K562 (cell line): ENCODE measurements around the gene C2orf92. TPM values are rescaled to one million over a fixed set of nuclear protein-coding genes. Genes with fewer than 3 reads are reported as not detected.

Experiments
- ATAC-seq: fragments of 200-7000 bp; cut with Tn5 transposase; 3 replicates; pipeline ENCODE4 v1.9.1; 2020; ENCODE audit warnings: moderate library complexity
- BruUV-seq: library from RNA; stranded (reverse); fragments of 400-500 nt; replicated peaks from 2 replicates; lab custom pipeline; 2021; lab: Mats Ljungman, UMichigan
- CTCF ChIA-PET: fragments of 300-600 bp; formaldehyde crosslinking; extraction: SDS; loops from one replicate; lab custom pipeline; 2021; ENCODE audit warnings: low intra/inter-chr PET ratio; lab: Yijun Ruan, JAX
- POLR2A ChIA-PET: fragments of 300-600, 350-650 bp; sonication (Branson Sonifier 250); formaldehyde crosslinking; extraction: SDS; loops from one replicate; lab custom pipeline; 2021; ENCODE audit warnings: antibody characterized with exemption, inconsistent platforms; lab: Yijun Ruan, JAX
- DNase-seq, 4 experiments: peaks; one replicate each; pipeline versions ENCODE4 v3.0.0 to v3.0.0-alpha.2; 2011 to 2018; ENCODE audit warnings: low spot score in 3 of 4, mixed read lengths in 3 of 4; ENCODE audit errors: extremely low read depth in 1 of 4
- FAIRE-seq: peaks from 2 replicates; lab custom pipeline; 2011; peaks lifted over from hg19 to GRCh38; lab: Jason Lieb, UNC
- H2AFZ ChIP-seq: 2 replicates; pipeline ENCODE4 v1.6.0; 2011; ENCODE audit warnings: low read depth, low read length, control low read depth, inconsistent platforms
- H3K27ac ChIP-seq: fragments of 200-600 bp; 3 replicates; pipeline ENCODE4 v1.8.0; 2011; ENCODE audit warnings: low read depth, mild to moderate bottlenecking, control low read depth, inconsistent platforms, low read length, moderate library complexity, mixed read lengths; ENCODE audit errors: extremely low read depth
- H3K27me3 ChIP-seq, 2 experiments: fragments of 300-600 bp in 1 of 2; 2 replicates in 1 of 2; 3 replicates in 1 of 2; pipeline versions ENCODE4 v1.6.0 to v1.8.0; 2011; ENCODE audit warnings: inconsistent platforms in 2 of 2, low read length in 2 of 2, mild to moderate bottlenecking in 1 of 2, mixed read lengths in 1 of 2, moderate library complexity in 1 of 2; ENCODE audit not compliant: control insufficient read depth in 2 of 2, insufficient read depth in 2 of 2
- H3K36me3 ChIP-seq: fragments of 300-600 bp; 3 replicates; pipeline ENCODE4 v1.8.0; 2011; ENCODE audit warnings: mild to moderate bottlenecking, low read length, inconsistent platforms; ENCODE audit not compliant: control insufficient read depth, insufficient read depth
- H3K4me1 ChIP-seq, 2 experiments: fragments of 200-600 bp in 1 of 2; replicated peaks in 1 of 2; 2 replicates in 1 of 2; 3 replicates in 1 of 2; pipeline versions ENCODE4 v1.5.1 to v1.8.0; 2011; ENCODE audit warnings: inconsistent platforms in 2 of 2, low read length in 2 of 2, mild to moderate bottlenecking in 1 of 2, mixed read lengths in 1 of 2, moderate library complexity in 1 of 2; ENCODE audit not compliant: control insufficient read depth in 2 of 2, insufficient read depth in 2 of 2
- H3K4me2 ChIP-seq: 2 replicates; pipeline ENCODE4 v1.6.1; 2011; ENCODE audit warnings: low read length, control low read depth, inconsistent platforms, mixed read lengths; ENCODE audit not compliant: insufficient read depth
- H3K4me3 ChIP-seq: fragments of 200-600 bp; sonication (generic), shearing (Covaris generic); 2 replicates; pipeline ENCODE4 v1.5.1; 2016; ENCODE audit warnings: control low read depth, inconsistent platforms
- H3K79me2 ChIP-seq: fragments of 200-600 bp; 3 replicates; pipeline ENCODE4 v1.8.0; 2011; ENCODE audit warnings: low read length, inconsistent platforms; ENCODE audit not compliant: control insufficient read depth, insufficient read depth
- H3K9ac ChIP-seq, 2 experiments: 2 replicates each; pipeline versions ENCODE4 v1.6.0 to v1.6.1; 2011; ENCODE audit warnings: low read depth in 2 of 2, low read length in 2 of 2, control low read depth in 1 of 2, inconsistent platforms in 1 of 2, mild to moderate bottlenecking in 1 of 2, mixed read lengths in 1 of 2; ENCODE audit not compliant: insufficient read depth in 1 of 2
- H3K9me1 ChIP-seq: one replicate; pipeline ENCODE4 v1.6.0; 2011; ENCODE audit warnings: inconsistent platforms, mild to moderate bottlenecking, low read length, moderate library complexity; ENCODE audit not compliant: control insufficient read depth, insufficient read depth
- H3K9me3 ChIP-seq: replicated peaks from 2 replicates; pipeline ENCODE4 v1.5.1; 2011; ENCODE audit warnings: low read depth, low read length, inconsistent platforms; ENCODE audit not compliant: control insufficient read depth, insufficient read depth
- H4K20me1 ChIP-seq: replicated peaks from 2 replicates; pipeline ENCODE4 v1.6.1; 2011; ENCODE audit warnings: low read length, inconsistent platforms, mixed read lengths; ENCODE audit not compliant: control insufficient read depth, insufficient read depth
- CHCHD3 ChIP-seq: fragments of 250-450 bp; sonication (Bioruptor Pico); IDR thresholded peaks from 2 replicates; pipeline ENCODE4 v2.1.2; 2022; ENCODE audit warnings: mild to moderate bottlenecking
- L3MBTL2 ChIP-seq: fragments of 450-650 bp; IDR thresholded peaks from 2 replicates; pipeline ENCODE4 v1.6.1; 2016; ENCODE audit warnings: mild to moderate bottlenecking, moderate library complexity
- MCM2 ChIP-seq: fragments of 450-650 bp; IDR thresholded peaks from 2 replicates; pipeline ENCODE4 v1.6.1; 2017; ENCODE audit warnings: low read depth, mild to moderate bottlenecking
- MEIS2 ChIP-seq: fragments of 450-650 bp; IDR thresholded peaks from 2 replicates; pipeline ENCODE4 v1.6.1; 2014; ENCODE audit warnings: mild to moderate bottlenecking; ENCODE audit not compliant: partially characterized antibody
- SMARCE1 ChIP-seq: fragments of 450-650 bp; IDR thresholded peaks from 2 replicates; pipeline ENCODE4 v1.7.1; 2016; ENCODE audit warnings: mild to moderate bottlenecking
- ZNF324 ChIP-seq: fragments of 250-450 bp; sonication (Bioruptor Pico); IDR thresholded peaks from 2 replicates; pipeline ENCODE4 v1.4.0; 2020; ENCODE audit warnings: mild to moderate bottlenecking
- ZNF609 ChIP-seq: sonication (generic); formaldehyde crosslinking; IDR thresholded peaks from 2 replicates; pipeline ENCODE4 v1.8.1; 2023; ENCODE audit warnings: missing genetic modification reagents, mild to moderate bottlenecking, borderline replicate concordance
- ZNF785 ChIP-seq: fragments of 250-450 bp; sonication (Bioruptor Pico); IDR thresholded peaks from 2 replicates; pipeline ENCODE4 v1.4.0; 2020; ENCODE audit warnings: mild to moderate bottlenecking
- WGBS: fragments of 100-300 bp; shearing (Covaris generic); methylation state at CpG from one replicate; pipeline ENCODE4 v1.1.6; 2016; ENCODE audit warnings: low coverage, mixed read lengths; ENCODE audit not compliant: insufficient coverage; ENCODE audit errors: missing lambda C conversion rate; 5-methylcytosine and 5-hydroxymethylcytosine counted together
- in situ Hi-C: fragments of 300-500 bp; cut with MboI; formaldehyde crosslinking; loops from 4 replicates; pipeline ENCODE4 v1.15.0; 2018; ENCODE audit warnings: inconsistent platforms, mixed read lengths
- intact Hi-C: fragments of 100-400 bp; cut with micrococcal nuclease; formaldehyde crosslinking; loops from 2 replicates; pipeline ENCODE4 v1.14.2; 2022
- polyA plus RNA-seq, 8 experiments: library from polyadenylated mRNA; depleted of rRNA in 4 of 8; stranded (reverse) in 5 of 8; unstranded in 3 of 8; fragments of >200 nt; fragmentation: Nextera tagmentation in 2 of 8; fragmentation: Illumina TruSeq in 1 of 8; extraction: Ambion mirVana in 2 of 8; extraction: Trizol in 1 of 8; gene quantifications; 2 replicates each; pipeline versions ENCODE4 v1.2.1 to v1.2.3, GENCODE V29; 2011 to 2014; ENCODE audit warnings: inconsistent platforms in 1 of 8, missing spikeins in 1 of 8
- total RNA-seq, 7 experiments: library from RNA; depleted of rRNA in 6 of 7; stranded (reverse); fragments of >200 nt in 6 of 7; fragmentation: Illumina TruSeq in 2 of 7; extraction: Trizol in 2 of 7; gene quantifications; 2 replicates each; pipeline versions ENCODE4 v1.2.1 to v1.2.3, GENCODE V29; 2011 to 2021; ENCODE audit warnings: low replicate concordance in 1 of 7
- TF ChIP-seq, protein P1 (sequence below), 2 experiments: IDR thresholded peaks in 1 of 2; conservative IDR thresholded peaks in 1 of 2; 2 replicates each; pipeline ENCODE4 v1.6.1; 2016; ENCODE audit warnings: low read depth in 2 of 2, mild to moderate bottlenecking in 1 of 2, missing compliant biosample characterization in 1 of 2, missing genetic modification characterization in 1 of 2, moderate library complexity in 1 of 2
- TF ChIP-seq, protein P2 (sequence below): fragments of 450-650 bp; IDR thresholded peaks from 2 replicates; pipeline ENCODE4 v1.7.1; 2018; ENCODE audit warnings: mild to moderate bottlenecking, low read depth; ENCODE audit not compliant: partially characterized antibody

The C2orf92 gene
- total and polyA plus RNA-seq, 9 of the 15 experiments (the other 6 are each of a cell fraction or from before 2014, with no cell fraction given): 0.65 to 6.8 (median 3.6) TPM

GRCh38 chr2:97745474-97746174 is 76.1 kb downstream of the C2orf92 start:
- Histone ChIP-seq H3K27ac (no peak overlapping the region), H3K4me2 (no peak overlapping the region), H2AFZ (peak overlapping the region; percentile 1; the same call in 1 of the 2 replicates), H4K20me1 (no peaks in the 10 kb centered on the region), H3K36me3 (no peaks in the 10 kb centered on the region), H3K27me3 (no peaks in the 10 kb centered on the region), H3K4me1 (peaks cover 12 to 15% of the 10 kb centered on the region in 2 experiments), H3K4me3 (no peak overlapping the region), H3K79me2 (no peaks in the 10 kb centered on the region), H3K9me3 (no peaks in the 10 kb centered on the region), H3K9ac (no peak overlapping the region), H3K9me1 (no peaks in the 10 kb centered on the region)
- CTCF ChIA-PET: interaction anchor here (0.7 kb wide), 2 partner anchors 49 to 62 kb away, joined by 3 read pairs; no protein-coding TSS in a partner anchor
- BruUV-seq: no TSS peak
- peak in 1 of 4 experiments; percentile 20 for DNase-seq
- POLR2A ChIA-PET: interaction anchor here (0.6 kb wide), 1 partner anchor 604 kb away, joined by 3 read pairs; no protein-coding TSS in a partner anchor
- intact Hi-C loops: loop anchor here (10.0 kb wide), 2 partner anchors 151 to 639 kb away; no protein-coding TSS in a partner anchor
- in situ Hi-C loops: no loop called here
- 0 out of 3 replicates have a peak, but pooled peaks have one; percentile 27 for ATAC-seq
- 27% methylated on average over 10 of the region's 10 CpGs for WGBS
- peak; percentile 6 for FAIRE-seq
- TF ChIP-seq L3MBTL2 (0 out of 2 replicates have a peak, but pooled peaks have one; percentile 47), ZNF324 (CRISPR knock-in tag) (no peak), ZNF785 (CRISPR knock-in tag) (no peak), SMARCE1 (no peak), ZNF609 (no peak), CHCHD3 (CRISPR knock-in tag) (no peak), MCM2 (no peak), MEIS2 (peak; percentile 55)
- TF ChIP-seq, protein P1, sequence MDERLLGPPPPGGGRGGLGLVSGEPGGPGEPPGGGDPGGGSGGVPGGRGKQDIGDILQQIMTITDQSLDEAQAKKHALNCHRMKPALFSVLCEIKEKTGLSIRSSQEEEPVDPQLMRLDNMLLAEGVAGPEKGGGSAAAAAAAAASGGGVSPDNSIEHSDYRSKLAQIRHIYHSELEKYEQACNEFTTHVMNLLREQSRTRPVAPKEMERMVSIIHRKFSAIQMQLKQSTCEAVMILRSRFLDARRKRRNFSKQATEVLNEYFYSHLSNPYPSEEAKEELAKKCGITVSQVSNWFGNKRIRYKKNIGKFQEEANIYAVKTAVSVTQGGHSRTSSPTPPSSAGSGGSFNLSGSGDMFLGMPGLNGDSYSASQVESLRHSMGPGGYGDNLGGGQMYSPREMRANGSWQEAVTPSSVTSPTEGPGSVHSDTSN (CRISPR knock-in tag; IDR thresholded peaks at IDR 0.05; ENCODE audit: low read depth): no peak
- TF ChIP-seq, protein P1 (tag; conservative IDR thresholded peaks at IDR 0.05; ENCODE audit: low read depth): peak; percentile 59; the same call in 1 of the 2 replicates
- TF ChIP-seq, protein P2, sequence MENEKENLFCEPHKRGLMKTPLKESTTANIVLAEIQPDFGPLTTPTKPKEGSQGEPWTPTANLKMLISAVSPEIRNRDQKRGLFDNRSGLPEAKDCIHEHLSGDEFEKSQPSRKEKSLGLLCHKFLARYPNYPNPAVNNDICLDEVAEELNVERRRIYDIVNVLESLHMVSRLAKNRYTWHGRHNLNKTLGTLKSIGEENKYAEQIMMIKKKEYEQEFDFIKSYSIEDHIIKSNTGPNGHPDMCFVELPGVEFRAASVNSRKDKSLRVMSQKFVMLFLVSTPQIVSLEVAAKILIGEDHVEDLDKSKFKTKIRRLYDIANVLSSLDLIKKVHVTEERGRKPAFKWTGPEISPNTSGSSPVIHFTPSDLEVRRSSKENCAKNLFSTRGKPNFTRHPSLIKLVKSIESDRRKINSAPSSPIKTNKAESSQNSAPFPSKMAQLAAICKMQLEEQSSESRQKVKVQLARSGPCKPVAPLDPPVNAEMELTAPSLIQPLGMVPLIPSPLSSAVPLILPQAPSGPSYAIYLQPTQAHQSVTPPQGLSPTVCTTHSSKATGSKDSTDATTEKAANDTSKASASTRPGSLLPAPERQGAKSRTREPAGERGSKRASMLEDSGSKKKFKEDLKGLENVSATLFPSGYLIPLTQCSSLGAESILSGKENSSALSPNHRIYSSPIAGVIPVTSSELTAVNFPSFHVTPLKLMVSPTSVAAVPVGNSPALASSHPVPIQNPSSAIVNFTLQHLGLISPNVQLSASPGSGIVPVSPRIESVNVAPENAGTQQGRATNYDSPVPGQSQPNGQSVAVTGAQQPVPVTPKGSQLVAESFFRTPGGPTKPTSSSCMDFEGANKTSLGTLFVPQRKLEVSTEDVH: no peak
